ENCODE data around the gene RP9.
"Not testable (repeated sequence)": the region's sequence is repeated elsewhere in the genome, so short reads cannot be mapped to it uniquely, and the experiment has no call there.

RP9 gene

DNA sequence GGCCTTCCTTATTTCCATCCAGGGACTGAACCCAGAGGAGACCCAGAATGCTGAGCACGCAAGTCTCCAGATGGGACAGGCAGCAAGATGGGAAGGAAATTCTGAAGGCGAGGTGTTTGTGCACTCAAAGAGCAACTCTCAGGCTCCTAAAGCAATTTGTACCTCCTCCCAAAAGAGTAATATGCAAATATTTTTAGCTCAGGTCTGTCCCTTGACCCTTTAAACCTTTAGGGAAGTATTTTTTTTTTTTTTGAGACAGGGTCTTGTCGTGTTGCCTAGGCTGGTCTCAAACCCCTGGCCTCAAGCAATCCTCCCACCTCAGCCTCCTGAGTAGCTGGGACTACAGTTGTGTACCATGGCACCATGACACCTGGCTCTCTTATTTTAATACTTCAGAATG lies 8.4 kb downstream of the RP9 start:
- DNase-seq, result no peak

DNA sequence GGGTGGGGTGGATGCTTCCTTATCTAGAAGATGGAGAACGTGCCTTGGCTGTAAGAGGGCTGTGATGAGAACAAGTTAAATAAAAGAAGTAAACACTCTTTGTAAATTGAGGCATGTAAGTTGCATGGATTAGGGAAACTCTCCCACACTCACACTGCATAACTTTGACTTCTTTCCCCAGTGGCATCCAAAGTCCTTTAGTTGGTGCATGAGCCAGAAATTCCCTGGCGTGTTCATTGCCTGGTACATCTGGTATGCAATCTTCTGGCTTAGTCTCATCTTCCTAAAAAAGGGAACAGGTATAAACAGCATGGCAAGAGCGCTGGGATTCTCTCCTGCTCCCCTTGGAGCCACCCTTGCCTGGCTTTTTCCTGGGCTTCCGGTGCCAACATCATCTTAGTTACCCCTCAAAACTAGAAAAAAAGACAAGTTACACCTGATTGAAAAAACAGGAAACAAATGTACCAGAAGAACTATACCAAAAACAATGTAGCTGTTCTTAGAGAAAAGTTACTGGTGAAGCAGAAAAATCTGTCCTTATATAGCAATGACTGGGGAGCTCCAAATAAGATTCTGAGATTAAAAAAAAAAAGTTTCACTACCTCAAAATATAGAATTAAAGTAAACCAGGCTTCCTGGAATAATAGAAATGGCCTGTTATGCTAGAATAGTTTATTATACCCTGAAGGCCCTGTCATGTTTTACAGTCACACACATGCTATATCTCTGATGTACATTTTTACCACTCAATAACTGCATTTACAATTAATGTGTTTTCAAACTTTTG lies 9.9 kb downstream of the RP9 start:
- no peak for DNase-seq

DNA sequence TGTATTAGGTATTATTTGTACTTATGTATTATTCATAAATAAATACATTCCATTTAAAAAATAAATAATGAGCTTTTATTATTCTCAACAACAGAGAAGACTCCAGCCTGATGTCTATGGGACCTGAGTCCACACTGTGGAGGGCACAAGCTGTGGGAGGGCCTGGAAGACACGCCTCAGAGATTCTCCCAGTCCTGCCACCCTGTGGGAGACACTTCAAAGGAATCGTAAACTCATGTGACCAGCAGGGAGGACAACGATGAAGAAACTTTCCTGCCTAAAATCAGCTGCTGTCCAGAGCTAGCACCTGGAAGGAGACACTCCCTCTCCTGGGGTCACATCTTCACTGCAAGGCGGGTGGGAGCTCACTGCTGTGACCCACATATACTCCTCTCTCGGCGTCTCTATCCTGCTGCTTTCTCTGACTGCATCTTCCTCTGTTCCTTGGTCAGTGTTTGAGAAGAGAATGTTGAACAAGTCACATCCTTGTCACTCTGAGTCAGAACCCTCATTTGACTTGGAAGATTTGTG lies 14.4 kb downstream of the RP9 start:
- DNase-seq, result not testable (repeated sequence)

DNA sequence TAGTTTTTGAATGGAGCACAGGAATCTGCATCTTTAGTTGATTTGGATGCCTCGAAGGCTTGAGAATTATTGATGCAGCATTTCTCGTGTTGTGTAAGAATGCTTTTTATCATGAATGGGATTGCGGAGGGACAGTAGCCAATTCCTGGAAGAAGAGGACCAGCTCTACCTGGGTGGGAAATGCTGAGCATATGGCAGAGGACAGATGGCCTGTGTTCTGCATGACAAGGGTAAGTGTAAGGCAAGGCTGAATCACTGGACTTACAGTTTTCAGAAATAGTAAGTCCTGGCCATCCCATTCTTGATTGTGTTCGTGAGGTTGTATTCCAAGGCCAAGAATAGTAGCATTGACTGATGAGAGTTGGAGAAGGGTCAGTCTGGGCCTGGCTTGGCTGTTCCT lies 15.9 kb downstream of the RP9 start:
- no peak for DNase-seq

DNA sequence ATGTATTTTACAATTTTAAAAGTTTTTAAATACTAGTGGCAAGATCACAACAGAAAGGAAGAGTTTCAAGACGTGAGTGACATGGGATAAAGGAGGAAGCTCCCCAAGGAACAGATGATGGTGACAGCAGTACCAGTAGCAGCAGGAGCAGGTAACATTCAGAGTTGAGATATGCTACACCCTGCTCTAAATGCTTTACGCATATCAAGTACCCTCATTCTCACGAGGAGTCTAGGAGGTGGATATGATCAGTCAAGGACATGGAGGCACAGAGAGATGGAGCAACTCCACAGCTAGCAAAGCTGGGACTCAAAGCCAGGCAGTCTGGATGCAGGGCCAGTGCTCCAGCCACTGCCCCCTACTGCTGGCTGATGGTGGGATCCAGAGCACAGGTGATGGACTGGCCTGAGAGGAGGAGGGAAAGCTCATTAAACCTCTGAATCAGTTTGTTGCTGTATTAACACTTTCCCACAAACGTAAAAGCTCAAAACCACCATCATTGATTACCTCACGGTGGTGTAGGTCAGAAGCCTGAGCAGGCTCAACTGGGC lies 17.5 kb downstream of the RP9 start:
- DNase-seq, result no peak

DNA sequence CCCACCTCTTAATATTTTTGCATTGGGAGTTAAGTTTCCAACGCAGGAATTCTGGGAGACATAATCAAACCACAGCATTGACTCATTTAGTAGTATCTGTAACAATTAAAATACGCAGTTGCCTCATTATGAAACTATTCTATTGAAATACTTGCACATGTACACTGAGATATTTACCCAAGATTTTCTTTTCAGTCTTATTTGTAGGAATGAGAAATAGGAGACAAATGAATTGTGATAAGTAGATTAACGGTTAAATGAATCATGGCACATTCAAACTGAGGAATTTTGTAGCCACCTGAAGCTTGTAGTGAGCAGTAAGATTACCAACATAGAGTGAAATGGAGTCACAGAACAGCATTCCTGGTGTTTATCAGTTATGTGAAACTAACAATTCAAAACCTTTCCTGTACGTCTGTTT lies 18.1 kb downstream of the RP9 start:
- no peak for DNase-seq

DNA sequence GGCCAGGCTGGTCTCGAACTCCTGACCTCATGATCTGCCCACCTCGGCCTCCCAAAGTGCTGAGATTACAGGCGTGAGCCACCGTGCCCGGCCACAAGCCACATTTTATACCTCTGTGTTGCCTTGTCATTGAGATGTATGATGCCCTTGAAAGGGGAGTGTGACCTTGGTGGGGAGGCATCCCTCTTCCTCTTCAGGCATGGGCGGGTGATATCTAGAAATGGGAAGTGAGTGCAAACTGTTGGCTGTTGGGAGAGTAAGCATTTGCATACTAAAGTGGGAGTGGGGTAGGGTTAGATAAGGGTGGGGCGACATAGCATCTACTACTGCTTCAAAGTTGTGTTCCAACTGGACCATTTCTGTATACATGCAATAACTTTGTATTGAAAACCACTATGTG lies 20.1 kb downstream of the RP9 start:
- DNase-seq, result no peak

DNA sequence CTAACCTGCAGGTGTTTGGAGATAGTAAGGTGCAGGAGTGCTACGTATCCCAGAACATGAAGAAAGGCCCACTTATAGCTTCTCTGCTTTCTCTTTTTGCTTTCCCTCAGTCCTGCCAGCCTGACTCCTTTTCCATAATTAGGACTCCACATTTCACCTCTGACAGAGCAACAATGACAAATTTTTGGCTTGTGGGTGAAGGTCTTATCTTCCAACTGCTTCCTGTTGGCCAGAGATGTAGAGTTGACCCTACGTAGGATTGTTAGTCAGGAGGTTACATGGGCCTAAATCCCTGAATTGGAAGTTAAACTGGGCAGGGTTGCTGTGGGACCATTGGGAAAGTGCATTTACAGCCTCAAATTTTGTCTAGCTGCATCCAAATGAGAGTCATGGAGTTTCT lies 21.3 kb downstream of the RP9 start:
- no peak for DNase-seq

DNA sequence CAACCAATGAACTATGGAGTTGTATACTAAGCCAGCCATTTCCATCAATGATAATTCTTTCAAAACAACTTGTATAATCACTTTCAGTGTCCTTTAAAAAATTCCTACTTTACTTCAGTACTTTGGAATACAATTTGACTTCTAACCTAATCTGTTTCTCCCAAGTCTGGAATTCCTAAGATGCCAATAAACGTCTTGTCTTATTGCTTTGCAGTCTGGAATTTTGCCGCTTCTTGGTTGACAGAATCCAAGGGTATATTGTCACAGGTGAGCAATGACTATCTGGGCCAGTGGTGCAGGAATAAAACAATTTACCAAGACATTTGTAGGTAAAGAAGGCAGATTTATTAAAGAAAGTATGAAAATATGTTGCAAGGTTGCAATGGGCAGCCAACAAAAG lies 21.8 kb downstream of the RP9 start:
- no peak for DNase-seq

DNA sequence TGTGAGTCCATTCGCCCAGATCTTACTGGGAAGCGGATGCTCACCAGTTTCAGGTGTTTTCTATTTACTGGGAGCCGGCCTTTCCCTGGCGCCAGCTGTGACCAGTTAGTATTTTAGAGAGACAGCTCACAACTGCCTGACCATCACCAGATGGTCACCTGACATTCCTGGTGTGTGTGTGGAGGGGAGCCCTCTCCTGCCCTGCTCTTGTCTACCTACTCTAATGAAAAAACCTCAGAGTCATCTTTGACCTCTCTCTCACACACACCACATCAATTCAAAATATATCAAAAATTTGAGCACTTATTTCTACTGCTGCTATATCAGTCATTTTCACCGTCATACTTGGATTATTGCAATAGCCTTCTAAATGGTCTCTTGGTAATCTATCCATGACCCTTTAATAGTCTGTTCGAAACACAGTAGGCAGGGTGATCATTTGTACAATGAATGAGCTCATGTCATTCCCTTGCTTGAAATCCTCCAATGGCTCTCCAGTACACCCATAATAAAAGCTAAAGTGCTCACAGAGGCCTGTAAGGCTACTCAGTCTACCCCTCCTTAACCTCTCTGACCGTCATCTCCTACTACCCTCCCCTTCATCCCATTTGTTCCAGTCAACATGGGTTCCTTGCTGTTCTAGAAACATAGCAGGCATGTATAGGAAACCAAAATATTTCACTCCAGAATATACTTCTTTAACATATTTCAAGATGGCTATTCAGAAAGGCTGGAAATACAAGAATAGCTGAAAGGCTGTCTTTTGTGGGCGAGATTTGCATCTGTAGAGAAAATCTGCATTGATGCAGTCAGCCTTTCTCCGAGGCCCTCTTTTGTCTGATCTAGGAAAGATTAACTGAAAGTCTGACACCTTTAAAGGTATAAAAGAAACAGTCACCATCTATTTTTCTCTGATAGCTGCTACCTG lies 29.2 kb downstream of the RP9 start:
- no peak for DNase-seq

DNA sequence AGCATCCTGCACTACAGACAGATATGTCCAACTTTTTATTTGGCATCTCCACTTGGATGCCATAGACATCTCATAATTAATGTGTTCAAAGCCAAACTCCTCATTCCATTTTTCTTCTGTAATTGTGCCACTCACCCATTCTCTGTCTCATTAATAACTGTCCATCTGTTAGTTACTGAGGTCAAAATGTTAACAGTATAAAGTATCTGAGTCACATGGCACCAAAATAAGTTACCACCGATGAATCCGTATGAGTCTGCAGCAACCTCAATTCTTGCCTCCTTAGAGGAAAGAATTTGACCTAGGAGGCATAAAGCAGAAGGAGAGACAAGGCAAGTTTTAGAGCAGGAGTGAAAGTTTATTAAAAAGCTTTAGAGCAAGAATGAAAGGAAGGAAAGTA lies 30.1 kb downstream of the RP9 start:
- DNase-seq, result no peak

DNA sequence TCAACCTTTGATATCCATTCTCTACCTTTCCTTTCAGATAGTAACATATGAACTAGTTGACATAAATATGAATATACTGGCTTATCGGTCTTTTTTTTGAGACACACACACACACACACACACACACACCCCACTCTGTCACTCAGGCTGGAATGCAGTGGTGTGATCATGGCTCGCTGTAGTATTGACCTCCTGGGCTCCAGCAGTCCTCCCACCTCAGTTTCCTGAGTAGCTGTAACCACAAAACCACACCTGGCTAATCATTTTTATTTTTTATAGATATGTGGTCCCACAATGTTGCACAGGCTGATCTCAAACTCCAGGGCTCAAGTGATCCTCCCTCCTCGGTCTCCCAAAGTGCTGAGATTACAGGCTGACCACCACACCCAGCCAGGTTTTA lies 32.5 kb downstream of the RP9 start:
- no peak for DNase-seq

DNA sequence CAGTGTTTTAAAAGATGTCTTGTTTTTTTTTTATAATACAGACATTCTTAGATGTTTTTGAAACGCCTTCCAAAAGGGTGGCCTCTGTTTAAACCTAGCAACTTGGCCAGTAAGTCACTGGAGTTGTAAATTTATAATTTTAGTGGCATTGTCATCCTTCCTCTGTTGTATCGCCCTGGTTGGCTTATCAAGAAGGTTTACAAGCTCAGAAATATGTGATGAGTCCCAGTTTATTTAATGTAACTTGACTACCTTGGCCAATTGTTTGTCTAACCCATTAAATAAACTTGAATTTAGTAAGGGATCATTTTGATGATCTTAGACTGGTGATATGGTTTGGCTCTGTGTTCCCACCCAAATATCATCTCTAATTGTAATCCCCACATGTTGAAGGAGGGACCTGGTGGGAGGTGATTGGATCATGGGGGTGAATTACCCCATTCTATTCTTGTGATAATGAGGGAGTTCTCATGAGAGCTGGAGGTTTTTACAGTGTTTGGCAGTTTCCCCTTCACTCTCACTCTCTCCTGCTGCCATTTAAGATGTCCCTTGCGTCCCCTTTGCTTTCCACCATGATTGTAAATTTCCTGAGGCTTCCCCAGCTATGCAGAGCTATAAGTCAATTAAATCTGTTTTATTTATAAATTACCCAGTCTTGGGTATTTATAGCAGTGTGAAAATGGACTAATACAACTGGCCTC lies 33.2 kb downstream of the RP9 start:
- no peak for DNase-seq

DNA sequence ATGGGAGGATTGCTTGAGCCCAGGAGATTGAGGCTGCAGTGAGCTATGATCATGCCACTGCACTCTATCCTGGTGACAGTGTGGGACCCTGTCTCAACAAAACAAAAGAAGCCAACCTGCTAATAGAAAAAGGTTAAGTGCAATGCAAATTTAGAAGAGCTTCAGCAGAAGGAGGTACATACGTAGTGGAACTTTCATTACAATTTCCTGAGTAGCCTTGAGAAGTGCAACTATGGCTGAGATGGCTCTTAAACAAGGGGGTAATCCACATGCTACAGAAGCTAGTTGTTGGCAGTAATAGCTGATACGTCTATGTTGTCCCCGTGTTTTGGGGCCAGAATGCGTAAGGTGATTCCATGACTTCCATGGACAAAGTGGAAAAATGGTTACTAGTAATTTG lies 36.0 kb downstream of the RP9 start:
- no peak for DNase-seq

DNA sequence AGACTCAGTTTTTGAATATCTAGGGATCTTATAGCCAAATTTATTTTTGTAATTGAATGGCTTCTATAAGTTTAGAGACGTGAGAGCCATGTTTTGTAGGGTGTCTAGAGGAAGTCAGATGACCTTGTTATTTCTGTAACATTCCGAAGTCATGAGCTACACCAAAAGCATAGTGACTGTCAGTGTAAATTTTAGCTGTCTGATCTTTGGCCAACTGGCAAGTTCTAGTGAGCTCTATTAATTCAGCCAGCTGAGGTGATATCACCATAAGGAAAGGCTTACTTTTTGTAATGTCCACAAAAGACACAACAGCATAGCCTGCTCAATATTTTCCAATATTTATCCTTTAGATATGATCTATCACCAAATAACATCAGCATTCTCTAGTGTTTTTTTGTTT lies 36.7 kb downstream of the RP9 start:
- no peak for DNase-seq

DNA sequence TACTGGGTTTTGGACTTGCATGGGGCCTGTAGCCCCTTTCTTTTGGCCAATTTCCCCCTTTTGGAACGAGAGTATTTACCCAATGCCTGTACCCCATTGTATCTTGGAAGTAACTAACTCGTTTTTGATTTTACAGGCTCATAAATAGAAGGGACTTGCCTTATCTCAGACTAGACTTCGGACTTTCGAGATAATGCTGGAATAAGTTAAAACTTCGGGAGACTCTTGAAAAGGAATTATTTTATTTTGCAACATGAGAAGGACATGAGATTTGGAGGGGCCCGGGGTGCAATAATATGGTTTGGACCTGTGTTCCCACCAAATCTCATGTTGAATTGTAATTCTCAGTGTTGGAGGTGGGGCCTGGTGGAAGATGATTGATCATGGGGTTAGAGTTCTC lies 38.4 kb downstream of the RP9 start:
- DNase-seq, result no peak

DNA sequence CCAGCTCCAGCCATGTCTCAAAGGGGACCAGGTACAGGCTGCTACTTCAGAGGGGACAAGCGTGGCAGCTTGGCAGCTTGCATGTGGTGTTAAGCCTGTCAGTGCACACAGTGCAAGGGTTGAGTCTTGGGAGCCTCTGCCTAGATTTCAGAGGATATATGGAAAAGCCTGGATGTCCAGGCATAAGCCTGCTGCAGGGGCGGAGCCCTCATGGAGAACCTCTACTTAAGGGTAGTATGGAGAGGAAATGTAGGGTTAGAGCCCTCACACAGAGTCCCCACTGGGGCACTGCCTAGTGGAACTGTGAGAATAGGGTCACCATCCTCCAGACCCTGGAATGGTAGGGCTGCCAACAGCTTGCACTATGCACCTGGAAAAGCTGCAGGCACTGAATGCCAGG lies 38.9 kb downstream of the RP9 start:
- no peak for DNase-seq

DNA sequence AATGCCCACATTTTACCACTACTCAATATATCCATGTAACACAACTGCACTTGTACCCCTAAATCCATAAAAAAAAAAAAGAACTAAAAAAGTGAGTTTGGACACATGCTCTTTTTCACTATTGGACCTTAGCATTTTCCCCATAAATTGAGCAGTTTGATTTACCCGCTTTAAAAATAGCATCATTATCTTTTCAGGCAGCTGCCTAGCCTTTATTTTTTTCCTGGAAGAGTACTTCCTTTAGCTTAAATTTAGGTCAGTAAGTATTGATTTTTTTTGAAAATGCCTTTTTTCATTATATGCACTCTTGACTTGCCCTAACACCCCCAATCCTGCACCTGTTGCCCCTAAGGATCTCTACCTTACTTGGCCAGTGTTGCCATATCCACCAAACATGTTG lies 41.3 kb downstream of the RP9 start:
- no peak for DNase-seq

DNA sequence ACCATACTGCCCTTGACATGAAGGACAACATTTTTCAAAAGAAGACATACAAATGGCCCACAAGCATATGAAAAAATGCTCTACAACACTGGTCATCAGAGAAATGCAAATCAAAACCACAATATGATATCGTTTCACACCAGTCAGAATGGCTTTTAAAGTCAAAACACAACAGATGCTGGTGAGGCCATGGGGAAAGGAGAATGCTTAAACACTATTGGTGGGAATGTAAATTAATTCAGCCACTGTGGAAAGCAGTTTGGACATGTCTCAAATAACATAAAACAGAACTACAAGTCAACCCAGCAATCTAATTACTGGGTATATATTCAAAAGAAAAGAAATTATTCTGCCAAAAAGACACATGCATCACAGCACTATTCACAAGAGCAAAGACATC lies 42.4 kb downstream of the RP9 start:
- DNase-seq, result no peak

DNA sequence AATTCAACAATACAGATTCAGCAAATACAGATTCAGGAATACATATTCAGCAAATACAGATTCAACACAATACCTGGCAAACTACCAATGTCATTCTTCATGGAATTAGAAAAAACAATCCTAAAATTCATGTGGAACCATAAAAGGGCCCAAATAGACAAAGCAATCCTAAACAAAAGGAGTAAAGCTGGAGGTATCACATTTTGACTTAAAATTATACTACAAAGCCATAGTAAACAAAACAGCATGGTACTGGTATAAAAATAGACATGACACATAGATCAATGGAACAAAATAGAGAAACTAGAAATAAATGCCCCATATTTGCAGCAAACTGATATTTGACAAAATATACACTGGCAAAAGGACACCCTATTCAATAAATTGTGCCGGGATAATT lies 43.2 kb downstream of the RP9 start:
- no peak for DNase-seq

DNA sequence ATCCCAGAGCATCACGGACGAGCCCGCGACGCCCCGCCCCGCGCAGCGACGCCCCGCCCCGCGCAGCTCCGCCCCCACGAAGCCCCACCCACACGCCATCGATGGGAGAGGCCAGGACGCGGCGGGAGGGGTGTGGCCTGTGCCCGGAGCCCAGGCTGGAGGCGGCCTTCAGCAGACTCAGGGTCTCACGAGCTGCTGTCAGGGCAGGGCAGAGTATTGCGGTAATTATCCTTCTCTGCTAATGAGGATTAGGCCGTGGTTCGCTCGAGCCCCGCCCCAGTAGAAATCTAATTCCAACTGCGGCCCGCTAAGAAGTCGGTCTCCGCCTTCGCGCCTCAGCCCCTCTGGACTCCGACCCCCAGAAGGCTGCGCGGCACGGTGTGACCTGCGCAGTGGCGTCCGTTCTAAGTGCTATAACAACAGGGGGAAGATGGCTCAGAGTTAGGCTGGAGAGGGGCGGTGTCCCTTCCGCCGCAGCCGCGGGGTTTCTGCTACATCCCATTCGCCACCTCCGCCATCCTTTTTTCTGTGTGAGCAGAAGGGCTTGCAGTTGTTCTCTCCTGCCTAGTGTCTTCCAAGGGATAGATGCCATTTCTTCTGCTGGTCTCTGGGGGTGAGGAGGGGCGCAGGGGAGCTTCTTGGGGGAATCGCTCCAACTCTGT lies 46.3 kb downstream of the RP9 start:
- peak; percentile 93 for DNase-seq

DNA sequence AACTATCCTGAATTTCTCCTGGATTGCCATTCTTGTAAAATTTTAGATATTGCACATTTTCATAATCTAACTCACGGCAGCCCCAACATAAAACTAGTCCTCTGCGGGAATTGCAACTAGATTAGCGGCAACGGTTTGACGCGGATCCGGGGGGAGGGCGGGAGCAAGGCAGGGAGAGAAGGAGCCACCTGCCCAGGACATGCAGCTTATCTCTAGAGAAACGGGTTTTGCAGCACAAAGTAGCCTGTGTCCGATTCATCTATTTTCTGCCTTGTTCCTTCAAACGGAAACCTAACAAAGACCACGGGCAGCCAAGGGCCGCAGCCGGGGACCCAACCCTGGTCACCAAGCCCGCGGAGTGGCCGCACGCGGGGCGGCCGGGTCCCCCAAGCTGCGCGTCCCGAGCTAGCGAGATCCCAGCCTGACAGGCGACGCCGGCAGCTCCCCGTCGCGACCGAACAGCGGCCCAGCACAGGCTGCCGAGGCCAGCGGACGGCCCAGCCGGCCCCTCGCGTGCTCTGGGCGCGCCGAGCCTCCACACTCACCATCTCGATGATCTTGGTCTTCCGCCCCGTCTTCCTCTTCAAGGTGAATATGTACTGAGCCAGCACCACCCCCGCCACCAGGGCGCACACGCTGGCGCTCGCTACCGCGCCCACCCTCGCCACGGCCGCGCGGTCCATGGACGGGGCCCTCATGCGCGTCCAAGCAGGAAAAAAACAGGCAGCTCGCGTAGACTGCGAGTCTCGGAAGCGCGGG lies 47.0 kb downstream of the RP9 start, which contains the start of gene NT5C3A:
Gene NT5C3A, minus strand, starts transcription at position 754 of the 759 bp plus-strand sequence. Its CDS starts 71 bp downstream, at position 683.
- peak; percentile 39 for DNase-seq
